NB4 (cell line): ENCODE data around the gene MBOAT2.

ENCODE experiments used
- DNase-seq: peaks from one replicate; pipeline ENCODE4 v3.0.0; 2010; ENCODE audit warnings: low read depth
- H3K4me3 ChIP-seq: one replicate; pipeline ENCODE4 v1.5.1; 2011; ENCODE audit warnings: mild to moderate bottlenecking, low read depth, low read length, moderate library complexity
- CTCF ChIP-seq: IDR thresholded peaks from one replicate; pipeline ENCODE4 v1.5.1; 2012; ENCODE audit warnings: low read depth, low read length
- MAX ChIP-seq: IDR thresholded peaks from 2 replicates; pipeline ENCODE4 v1.6.1; 2011; ENCODE audit warnings: low read depth, low read length
- MYC ChIP-seq: IDR thresholded peaks from 2 replicates; pipeline ENCODE4 v1.6.1; 2011; ENCODE audit warnings: low read depth, low read length
- POLR2A ChIP-seq: IDR thresholded peaks from 2 replicates; pipeline ENCODE4 v1.6.1; 2011; ENCODE audit warnings: mild to moderate bottlenecking; ENCODE audit not compliant: insufficient read length; ENCODE audit errors: extremely low read depth

MBOAT2 gene

GRCh38 chr2:8999797-9000196, 3.7 kb downstream of the MBOAT2 start:
- TF ChIP-seq CTCF (no peak), MYC (no peak), MAX (no peak), POLR2A (no peak)
- no peak overlapping the region for H3K4me3 ChIP-seq

GRCh38 chr2:8999102-8999446, 4.4 kb downstream of the MBOAT2 start:
- TF ChIP-seq CTCF (no peak), POLR2A (no peak), MAX (no peak), MYC (no peak)
- H3K4me3 ChIP-seq: no peak overlapping the region
- no peak for DNase-seq

More at GRCh38 chr2:8999797-9000196, 3.7 kb downstream of the MBOAT2 start:
- no peak for DNase-seq

- H3K4me3 ChIP-seq: no peak overlapping the region
- no peak for DNase-seq
- TF ChIP-seq MYC: no peak
- no peak for TF ChIP-seq MAX
These were observed 4.9 kb downstream of the MBOAT2 start for GRCh38 chr2:8998418-8999101.

GRCh38 chr2:8997631-8998030, 5.9 kb downstream of the MBOAT2 start:
- TF ChIP-seq MYC: no peak
- no peak for TF ChIP-seq MAX
- no peak for TF ChIP-seq POLR2A
- TF ChIP-seq CTCF: no peak
- DNase-seq: no peak
- H3K4me3 ChIP-seq: no peak overlapping the region

GRCh38 chr2:8997108-8997507, 6.4 kb downstream of the MBOAT2 start:
- no peak for DNase-seq
- no peak overlapping the region for H3K4me3 ChIP-seq
- no peak for TF ChIP-seq CTCF
- no peak for TF ChIP-seq MYC
- no peak for TF ChIP-seq POLR2A
- no peak for TF ChIP-seq MAX

- no peak for TF ChIP-seq CTCF
- no peak overlapping the region for H3K4me3 ChIP-seq
- no peak for DNase-seq
These were observed 7.5 kb downstream of the MBOAT2 start for GRCh38 chr2:8996006-8996405.
